Subcutaneous adipose tissue (tissue), 4 donors: ENCODE data around the gene CDC42EP4. TPM values are rescaled to one million over a fixed set of nuclear protein-coding genes. Genes with fewer than 3 reads are reported as not detected.

ENCODE experiments used
- CTCF ChIP-seq: fragments of 450-650 bp; IDR thresholded peaks from one replicate; pipeline ENCODE4 v1.5.1; 2016; ENCODE audit warnings: low read depth, mild to moderate bottlenecking, control low read depth, antibody characterized with exemption, moderate library complexity
- total RNA-seq, 4 donors: library from RNA; depleted of rRNA; stranded (reverse); fragments of >200 nt; gene quantifications; one replicate each; pipeline ENCODE4 v1.1.0, GENCODE V29; 2016

Gene CDC42EP4
- total RNA-seq, 4 donors from 2014 or later: 39.9 to 200 (median 75.4) TPM

- no peak for TF ChIP-seq CTCF
Measured at GRCh38 chr17:73342541-73343167, 30.9 kb upstream of the CDC42EP4 start.

DNA sequence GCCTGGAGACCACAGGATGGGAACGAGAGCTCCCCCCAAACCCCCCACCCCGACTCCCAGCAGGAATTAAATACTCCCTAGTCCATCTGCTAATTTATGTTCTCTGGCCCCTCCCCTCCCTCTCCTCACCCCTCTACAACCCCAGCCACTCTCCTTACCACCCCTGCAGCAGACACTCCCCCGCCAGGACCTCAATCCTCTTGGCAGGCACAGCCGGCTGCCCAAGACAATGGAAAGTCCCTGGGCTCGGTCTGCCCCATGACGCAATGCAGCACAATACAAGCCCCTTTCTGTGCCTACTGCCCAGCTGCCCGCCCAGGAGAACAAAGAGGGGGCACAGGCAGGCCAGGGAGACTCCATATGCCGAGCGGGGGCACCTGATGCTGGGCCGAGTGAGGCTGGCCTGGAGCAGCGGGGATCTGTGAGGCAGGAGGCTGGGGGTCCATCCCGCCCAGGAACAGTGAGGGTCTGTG is 30.3 kb upstream of the CDC42EP4 start:
- TF ChIP-seq CTCF: no peak

DNA sequence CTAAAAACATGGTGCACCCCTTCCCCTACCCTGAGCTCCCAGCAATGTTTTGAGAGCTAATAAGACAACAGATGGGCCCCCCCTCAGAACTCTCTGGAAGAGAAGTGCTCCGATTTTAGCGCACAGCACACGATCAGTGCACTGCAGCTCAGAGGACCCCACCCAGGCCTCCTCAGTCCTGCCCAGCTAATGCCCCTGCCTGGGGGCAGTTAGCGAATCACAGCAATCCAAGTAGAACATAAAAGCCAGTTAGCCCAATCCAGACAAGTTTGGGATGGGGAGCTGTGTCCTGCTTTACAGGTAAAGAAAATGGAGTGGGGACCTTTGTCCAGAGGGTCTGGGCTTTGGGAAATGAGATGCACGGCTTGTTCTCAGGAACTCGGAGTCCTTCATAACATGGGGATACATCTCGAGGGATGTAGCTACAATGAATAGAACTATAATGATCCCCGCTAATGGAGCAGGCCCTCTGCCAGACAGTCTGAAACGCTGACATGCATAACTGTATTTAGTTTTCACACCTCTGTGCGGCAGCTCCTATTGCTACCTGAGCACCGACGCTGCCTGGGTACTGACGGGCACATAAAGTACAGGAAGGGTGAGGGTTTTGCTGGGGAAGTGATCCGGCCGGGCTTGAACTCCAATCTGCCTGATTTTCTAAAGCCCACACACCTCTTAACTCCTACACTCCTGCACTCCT is 29.7 kb upstream of the CDC42EP4 start:
- TF ChIP-seq CTCF: no peak

- no peak for TF ChIP-seq CTCF
Measured at GRCh38 chr17:73340093-73340596, 28.3 kb upstream of the CDC42EP4 start.

- TF ChIP-seq CTCF: no peak
Measured at GRCh38 chr17:73338566-73339197, 26.9 kb upstream of the CDC42EP4 start.

GRCh38 chr17:73338050-73338521 is 26.3 kb upstream of the CDC42EP4 start:
- TF ChIP-seq CTCF: no peak

DNA sequence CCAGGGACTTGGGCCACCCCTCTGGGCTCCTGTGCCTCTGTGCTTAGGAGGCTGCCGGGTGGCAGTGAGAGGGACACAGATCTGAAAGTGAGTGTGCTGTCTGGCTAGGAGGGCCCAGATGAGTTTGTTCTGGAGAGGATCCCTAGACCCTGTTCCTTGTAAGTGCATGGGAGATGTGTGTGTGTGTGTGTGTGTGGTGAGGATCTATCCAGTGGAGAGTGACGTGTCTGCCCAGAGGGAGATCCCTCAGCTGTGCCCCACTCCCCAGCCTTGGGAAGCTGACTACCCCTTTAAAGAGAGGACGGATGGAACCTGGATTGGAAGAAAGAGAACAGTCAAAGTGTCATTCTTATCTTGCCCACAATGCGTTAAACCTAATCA is 25.5 kb upstream of the CDC42EP4 start:
- TF ChIP-seq CTCF: no peak
